Measurements from ENCODE around the gene HSFX1.
"Not testable (repeated sequence)": the region's sequence is repeated elsewhere in the genome, so short reads cannot be mapped to it uniquely, and the experiment has no call there.

Gene HSFX1

GRCh38 chrX:149773768-149774167 is at the start of gene HSFX1:
HSFX1 (plus strand) TSS chrX:149774068; CDS start chrX:149774682, 614 bp downstream.
- not testable (repeated sequence) for H3K27me3 ChIP-seq (ENCODE audit: control insufficient read depth in 2 of 2, insufficient read depth in 2 of 2, low read length in 2 of 2); H3K9me3 ChIP-seq (ENCODE audit: control insufficient read depth in 2 of 2, low read length in 2 of 2); H3K4me1 ChIP-seq (ENCODE audit: control insufficient read depth in 2 of 2, insufficient read depth in 2 of 2, low read length in 2 of 2); H3K4me3 ChIP-seq (ENCODE audit: low read length in 2 of 2); H3K27ac ChIP-seq (ENCODE audit: low read depth in 2 of 2, low read length in 2 of 2); H3K36me3 ChIP-seq (ENCODE audit: control insufficient read depth in 2 of 2, insufficient read depth in 2 of 2, low read length in 2 of 2); H3K9ac ChIP-seq (ENCODE audit: low read depth in 1 of 2, low read length in 2 of 2)

GRCh38 chrX:149727308-149727707 is 46.6 kb upstream of the HSFX1 start:
- not testable (repeated sequence) for H3K4me1 ChIP-seq (ENCODE audit: control insufficient read depth in 2 of 2, insufficient read depth in 2 of 2, low read length in 2 of 2); H3K36me3 ChIP-seq (ENCODE audit: control insufficient read depth in 2 of 2, insufficient read depth in 2 of 2, low read length in 2 of 2); H3K4me3 ChIP-seq (ENCODE audit: low read length in 2 of 2); H3K9ac ChIP-seq (ENCODE audit: low read depth in 1 of 2, low read length in 2 of 2); H3K27ac ChIP-seq (ENCODE audit: low read depth in 2 of 2, low read length in 2 of 2); H3K27me3 ChIP-seq (ENCODE audit: control insufficient read depth in 2 of 2, insufficient read depth in 2 of 2, low read length in 2 of 2); H3K9me3 ChIP-seq (ENCODE audit: control insufficient read depth in 2 of 2, low read length in 2 of 2)

GRCh38 chrX:149742269-149742668 is 31.6 kb upstream of the HSFX1 start:
- H3K27me3 ChIP-seq (ENCODE audit: control insufficient read depth in 2 of 2, insufficient read depth in 2 of 2, low read length in 2 of 2); H3K9me3 ChIP-seq (ENCODE audit: control insufficient read depth in 2 of 2, low read length in 2 of 2); H3K36me3 ChIP-seq (ENCODE audit: control insufficient read depth in 2 of 2, insufficient read depth in 2 of 2, low read length in 2 of 2); H3K27ac ChIP-seq (ENCODE audit: low read depth in 2 of 2, low read length in 2 of 2); H3K4me3 ChIP-seq (ENCODE audit: low read length in 2 of 2); H3K4me1 ChIP-seq (ENCODE audit: control insufficient read depth in 2 of 2, insufficient read depth in 2 of 2, low read length in 2 of 2); H3K9ac ChIP-seq (ENCODE audit: low read depth in 1 of 2, low read length in 2 of 2): not testable (repeated sequence)

GRCh38 chrX:149746390-149747007 is 27.4 kb upstream of the HSFX1 start:
- not testable (repeated sequence) for H3K9ac ChIP-seq (ENCODE audit: low read depth in 1 of 2, low read length in 2 of 2); H3K36me3 ChIP-seq (ENCODE audit: control insufficient read depth in 2 of 2, insufficient read depth in 2 of 2, low read length in 2 of 2); H3K27me3 ChIP-seq (ENCODE audit: control insufficient read depth in 2 of 2, insufficient read depth in 2 of 2, low read length in 2 of 2); H3K4me1 ChIP-seq (ENCODE audit: control insufficient read depth in 2 of 2, insufficient read depth in 2 of 2, low read length in 2 of 2); H3K9me3 ChIP-seq (ENCODE audit: control insufficient read depth in 2 of 2, low read length in 2 of 2); H3K27ac ChIP-seq (ENCODE audit: low read depth in 2 of 2, low read length in 2 of 2); H3K4me3 ChIP-seq (ENCODE audit: low read length in 2 of 2)

GRCh38 chrX:149757206-149758067 is 16.4 kb upstream of the HSFX1 start:
- Histone ChIP-seq H3K9me3 (ENCODE audit: control insufficient read depth in 2 of 2, low read length in 2 of 2) (no peaks in the 10 kb centered on the region), H3K4me1 (ENCODE audit: control insufficient read depth in 2 of 2, insufficient read depth in 2 of 2, low read length in 2 of 2) (no peaks in the 10 kb centered on the region), H3K27me3 (ENCODE audit: control insufficient read depth in 2 of 2, insufficient read depth in 2 of 2, low read length in 2 of 2) (peaks cover 0 to 7% of the 10 kb centered on the region in 2 donors), H3K9ac (ENCODE audit: low read depth in 1 of 2, low read length in 2 of 2) (no peak overlapping the region), H3K4me3 (ENCODE audit: low read length in 2 of 2) (no peak overlapping the region), H3K36me3 (ENCODE audit: control insufficient read depth in 2 of 2, insufficient read depth in 2 of 2, low read length in 2 of 2) (no peaks in the 10 kb centered on the region), H3K27ac (ENCODE audit: low read depth in 2 of 2, low read length in 2 of 2) (no peak overlapping the region)

GRCh38 chrX:149758068-149758714 is 15.7 kb upstream of the HSFX1 start:
- H3K9me3 ChIP-seq (ENCODE audit: control insufficient read depth in 2 of 2, low read length in 2 of 2) = no peaks in the 10 kb centered on the region
- H3K27ac ChIP-seq (ENCODE audit: low read depth in 2 of 2, low read length in 2 of 2) = no peak overlapping the region
- no peak overlapping the region for H3K4me3 ChIP-seq (ENCODE audit: low read length in 2 of 2)
- H3K4me1 ChIP-seq (ENCODE audit: control insufficient read depth in 2 of 2, insufficient read depth in 2 of 2, low read length in 2 of 2) = no peaks in the 10 kb centered on the region
- peaks cover 0 to 7% of the 10 kb centered on the region in 2 donors for H3K27me3 ChIP-seq (ENCODE audit: control insufficient read depth in 2 of 2, insufficient read depth in 2 of 2, low read length in 2 of 2)
- H3K9ac ChIP-seq (ENCODE audit: low read depth in 1 of 2, low read length in 2 of 2) = no peak overlapping the region
- H3K36me3 ChIP-seq (ENCODE audit: control insufficient read depth in 2 of 2, insufficient read depth in 2 of 2, low read length in 2 of 2) = no peaks in the 10 kb centered on the region

- not testable (repeated sequence) for H3K4me3 ChIP-seq (ENCODE audit: low read length in 2 of 2); H3K27ac ChIP-seq (ENCODE audit: low read depth in 2 of 2, low read length in 2 of 2); H3K9ac ChIP-seq (ENCODE audit: low read depth in 1 of 2, low read length in 2 of 2); H3K36me3 ChIP-seq (ENCODE audit: control insufficient read depth in 2 of 2, insufficient read depth in 2 of 2, low read length in 2 of 2); H3K4me1 ChIP-seq (ENCODE audit: control insufficient read depth in 2 of 2, insufficient read depth in 2 of 2, low read length in 2 of 2); H3K9me3 ChIP-seq (ENCODE audit: control insufficient read depth in 2 of 2, low read length in 2 of 2); H3K27me3 ChIP-seq (ENCODE audit: control insufficient read depth in 2 of 2, insufficient read depth in 2 of 2, low read length in 2 of 2)
Measured at GRCh38 chrX:149758715-149759078, 15.2 kb upstream of the HSFX1 start.

- Histone ChIP-seq H3K27me3 (ENCODE audit: control insufficient read depth in 2 of 2, insufficient read depth in 2 of 2, low read length in 2 of 2) (peaks cover 0 to 7% of the 10 kb centered on the region in 2 donors), H3K4me1 (ENCODE audit: control insufficient read depth in 2 of 2, insufficient read depth in 2 of 2, low read length in 2 of 2) (no peaks in the 10 kb centered on the region), H3K4me3 (ENCODE audit: low read length in 2 of 2) (no peak overlapping the region), H3K9ac (ENCODE audit: low read depth in 1 of 2, low read length in 2 of 2) (no peak overlapping the region), H3K36me3 (ENCODE audit: control insufficient read depth in 2 of 2, insufficient read depth in 2 of 2, low read length in 2 of 2) (no peaks in the 10 kb centered on the region), H3K27ac (ENCODE audit: low read depth in 2 of 2, low read length in 2 of 2) (no peak overlapping the region), H3K9me3 (ENCODE audit: control insufficient read depth in 2 of 2, low read length in 2 of 2) (no peaks in the 10 kb centered on the region)
Measured at GRCh38 chrX:149759824-149760223, 14.0 kb upstream of the HSFX1 start.

- Histone ChIP-seq H3K9ac (ENCODE audit: low read depth in 1 of 2, low read length in 2 of 2) (no peak overlapping the region), H3K36me3 (ENCODE audit: control insufficient read depth in 2 of 2, insufficient read depth in 2 of 2, low read length in 2 of 2) (no peaks in the 10 kb centered on the region), H3K9me3 (ENCODE audit: control insufficient read depth in 2 of 2, low read length in 2 of 2) (no peaks in the 10 kb centered on the region), H3K27ac (ENCODE audit: low read depth in 2 of 2, low read length in 2 of 2) (no peak overlapping the region), H3K4me3 (ENCODE audit: low read length in 2 of 2) (no peak overlapping the region), H3K4me1 (ENCODE audit: control insufficient read depth in 2 of 2, insufficient read depth in 2 of 2, low read length in 2 of 2) (no peaks in the 10 kb centered on the region), H3K27me3 (ENCODE audit: control insufficient read depth in 2 of 2, insufficient read depth in 2 of 2, low read length in 2 of 2) (peaks cover 0 to 7% of the 10 kb centered on the region in 2 donors)
Measured at GRCh38 chrX:149760965-149761364, 12.9 kb upstream of the HSFX1 start.

- H3K9me3 ChIP-seq (ENCODE audit: control insufficient read depth in 2 of 2, low read length in 2 of 2); H3K4me1 ChIP-seq (ENCODE audit: control insufficient read depth in 2 of 2, insufficient read depth in 2 of 2, low read length in 2 of 2); H3K27me3 ChIP-seq (ENCODE audit: control insufficient read depth in 2 of 2, insufficient read depth in 2 of 2, low read length in 2 of 2); H3K9ac ChIP-seq (ENCODE audit: low read depth in 1 of 2, low read length in 2 of 2); H3K4me3 ChIP-seq (ENCODE audit: low read length in 2 of 2); H3K36me3 ChIP-seq (ENCODE audit: control insufficient read depth in 2 of 2, insufficient read depth in 2 of 2, low read length in 2 of 2); H3K27ac ChIP-seq (ENCODE audit: low read depth in 2 of 2, low read length in 2 of 2): not testable (repeated sequence)
Measured at GRCh38 chrX:149761858-149762674, 11.8 kb upstream of the HSFX1 start.
